Left ventricle myocardium inferior (tissue), 1 donor: ENCODE measurements around the gene ST8SIA6. TPM values are rescaled to one million over a fixed set of nuclear protein-coding genes. Genes with fewer than 3 reads are reported as not detected.

ENCODE experiments used
- DNase-seq: peaks from one replicate; pipeline ENCODE4 v3.0.0-alpha.2; 2020
- H3K27ac ChIP-seq: fragments of 200-600 bp; replicated peaks from 2 replicates; pipeline ENCODE4 v1.8.0; 2021
- H3K27me3 ChIP-seq: fragments of 200-600 bp; 2 replicates; pipeline ENCODE4 v1.8.0; 2021; ENCODE audit warnings: low read depth
- H3K36me3 ChIP-seq: fragments of 200-600 bp; 2 replicates; pipeline ENCODE4 v1.8.0; 2021
- H3K4me1 ChIP-seq: fragments of 200-600 bp; 2 replicates; pipeline ENCODE4 v1.8.0; 2021
- H3K4me3 ChIP-seq: fragments of 200-600 bp; 2 replicates; pipeline ENCODE4 v1.8.0; 2021; ENCODE audit warnings: mild to moderate bottlenecking, moderate library complexity
- H3K9me3 ChIP-seq: fragments of 200-600 bp; replicated peaks from 2 replicates; pipeline ENCODE4 v1.8.0; 2021
- CTCF ChIP-seq: fragments of 200-600 bp; IDR thresholded peaks from 2 replicates; pipeline ENCODE4 v1.8.0; 2021; ENCODE audit warnings: antibody characterized with exemption, mild to moderate bottlenecking, borderline replicate concordance
- intact Hi-C: fragments of 100-400 bp; cut with micrococcal nuclease; formaldehyde crosslinking; loops from one replicate; pipeline ENCODE4 v1.11.0; 2022
- total RNA-seq: library from RNA; stranded (reverse); fragmentation: NEBNext Ultra II Directional; extraction: Animal tissue kit (Norgen Biotek cat#: 25700); gene quantifications from one replicate; pipeline ENCODE4 v1.2.1, GENCODE V29; 2021
- donor health status: DM: no; HTN: yes; CAD: no; lungs with severe emphysema.

The ST8SIA6 gene
- total RNA-seq, 1 donor from 2014 or later: 10.1 TPM

- Histone ChIP-seq H3K4me1 (no peaks in the 10 kb centered on the region), H3K36me3 (no peaks in the 10 kb centered on the region), H3K4me3 (no peak overlapping the region), H3K27ac (no peak overlapping the region), H3K27me3 (peaks cover 22% of the 10 kb centered on the region), H3K9me3 (no peaks in the 10 kb centered on the region)
- intact Hi-C loops: no loop called here
- DNase-seq: no peak
- no peak for TF ChIP-seq CTCF
These were observed 164.6 kb downstream of the ST8SIA6 start for GRCh38 chr10:17289763-17290162.

- Histone ChIP-seq H3K27ac (no peak overlapping the region), H3K36me3 (no peaks in the 10 kb centered on the region), H3K4me1 (no peaks in the 10 kb centered on the region), H3K27me3 (peaks cover 18% of the 10 kb centered on the region), H3K4me3 (no peak overlapping the region), H3K9me3 (peaks cover 22% of the 10 kb centered on the region)
- TF ChIP-seq CTCF: no peak
- no peak for DNase-seq
- intact Hi-C loops: no loop called here
These were observed 167.5 kb downstream of the ST8SIA6 start for GRCh38 chr10:17286562-17287550.

- intact Hi-C loops: no loop called here
- DNase-seq: no peak
- no peak for TF ChIP-seq CTCF
- Histone ChIP-seq H3K9me3 (peaks cover 35% of the 10 kb centered on the region), H3K4me3 (no peak overlapping the region), H3K4me1 (no peaks in the 10 kb centered on the region), H3K36me3 (no peaks in the 10 kb centered on the region), H3K27me3 (no peaks in the 10 kb centered on the region), H3K27ac (no peak overlapping the region)
These were observed 172.1 kb downstream of the ST8SIA6 start for GRCh38 chr10:17282311-17282710.

GRCh38 chr10:17278607-17279240 is 175.7 kb downstream of the ST8SIA6 start:
- Histone ChIP-seq H3K36me3 (no peaks in the 10 kb centered on the region), H3K9me3 (peaks cover 47% of the 10 kb centered on the region), H3K4me3 (no peak overlapping the region), H3K4me1 (no peaks in the 10 kb centered on the region), H3K27me3 (no peaks in the 10 kb centered on the region), H3K27ac (no peak overlapping the region)
- no peak for TF ChIP-seq CTCF
- intact Hi-C loops: no loop called here
- no peak for DNase-seq

- H3K27ac ChIP-seq: no peak overlapping the region
- H3K4me3 ChIP-seq: no peak overlapping the region
- no peaks in the 10 kb centered on the region for H3K36me3 ChIP-seq
- no peaks in the 10 kb centered on the region for H3K4me1 ChIP-seq
- TF ChIP-seq CTCF: no peak
- intact Hi-C loops: no loop called here
- H3K27me3 ChIP-seq: no peaks in the 10 kb centered on the region
- no peak for DNase-seq
- peaks cover 31% of the 10 kb centered on the region for H3K9me3 ChIP-seq
These were observed 177.5 kb downstream of the ST8SIA6 start for GRCh38 chr10:17276756-17277424.
